ENCODE data around the gene SASH1. TPM values are rescaled to one million over a fixed set of nuclear protein-coding genes. Genes with fewer than 3 reads are reported as not detected.
A peak's percentile ranks its signal among the peaks of the same experiment; 100 is the strongest.

The SASH1 gene
- total and polyA plus RNA-seq, 11 donors: 10.7 to 47.5 (median 28.2) TPM

GRCh38 chr6:148317739-148318138, 24.9 kb upstream of the SASH1 start:
- no peak for ATAC-seq
- H3K9me3 ChIP-seq: no peaks in the 10 kb centered on the region
- 66 to 95% (median 92%) methylated on average over 2 of the region's 2 CpGs for WGBS, 4 donors
- no peaks in the 10 kb centered on the region for H3K27me3 ChIP-seq
- DNase-seq: no peak
- no peak overlapping the region for H3K4me3 ChIP-seq
- H3K27ac ChIP-seq: no peak overlapping the region
- TF ChIP-seq POLR2A (IDR thresholded peaks at IDR 0.05): no peak
- TF ChIP-seq, protein P1, sequence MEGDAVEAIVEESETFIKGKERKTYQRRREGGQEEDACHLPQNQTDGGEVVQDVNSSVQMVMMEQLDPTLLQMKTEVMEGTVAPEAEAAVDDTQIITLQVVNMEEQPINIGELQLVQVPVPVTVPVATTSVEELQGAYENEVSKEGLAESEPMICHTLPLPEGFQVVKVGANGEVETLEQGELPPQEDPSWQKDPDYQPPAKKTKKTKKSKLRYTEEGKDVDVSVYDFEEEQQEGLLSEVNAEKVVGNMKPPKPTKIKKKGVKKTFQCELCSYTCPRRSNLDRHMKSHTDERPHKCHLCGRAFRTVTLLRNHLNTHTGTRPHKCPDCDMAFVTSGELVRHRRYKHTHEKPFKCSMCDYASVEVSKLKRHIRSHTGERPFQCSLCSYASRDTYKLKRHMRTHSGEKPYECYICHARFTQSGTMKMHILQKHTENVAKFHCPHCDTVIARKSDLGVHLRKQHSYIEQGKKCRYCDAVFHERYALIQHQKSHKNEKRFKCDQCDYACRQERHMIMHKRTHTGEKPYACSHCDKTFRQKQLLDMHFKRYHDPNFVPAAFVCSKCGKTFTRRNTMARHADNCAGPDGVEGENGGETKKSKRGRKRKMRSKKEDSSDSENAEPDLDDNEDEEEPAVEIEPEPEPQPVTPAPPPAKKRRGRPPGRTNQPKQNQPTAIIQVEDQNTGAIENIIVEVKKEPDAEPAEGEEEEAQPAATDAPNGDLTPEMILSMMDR (IDR thresholded peaks at IDR 0.05): no peak
- no peaks in the 10 kb centered on the region for H3K36me3 ChIP-seq
- intact Hi-C loops (cut with DNase I): no loop called here
- peaks cover 0 to 11% (median 0%) of the 10 kb centered on the region in 12 donors for H3K4me1 ChIP-seq

GRCh38 chr6:148322704-148323103, 19.9 kb upstream of the SASH1 start:
- Histone ChIP-seq H3K27ac (no peak overlapping the region), H3K27me3 (no peaks in the 10 kb centered on the region), H3K4me1 (peaks cover 0 to 6% (median 0%) of the 10 kb centered on the region in 12 donors), H3K36me3 (no peaks in the 10 kb centered on the region), H3K4me3 (no peak overlapping the region), H3K9me3 (no peaks in the 10 kb centered on the region)
- 92 to 99% (median 97%) methylated on average over 3 of the region's 3 CpGs for WGBS, 4 donors
- ATAC-seq: no peak
- intact Hi-C loops (cut with DNase I): no loop called here
- TF ChIP-seq POLR2A (IDR thresholded peaks at IDR 0.05): no peak
- TF ChIP-seq, protein P1 (IDR thresholded peaks at IDR 0.05): no peak
- DNase-seq: no peak

DNA sequence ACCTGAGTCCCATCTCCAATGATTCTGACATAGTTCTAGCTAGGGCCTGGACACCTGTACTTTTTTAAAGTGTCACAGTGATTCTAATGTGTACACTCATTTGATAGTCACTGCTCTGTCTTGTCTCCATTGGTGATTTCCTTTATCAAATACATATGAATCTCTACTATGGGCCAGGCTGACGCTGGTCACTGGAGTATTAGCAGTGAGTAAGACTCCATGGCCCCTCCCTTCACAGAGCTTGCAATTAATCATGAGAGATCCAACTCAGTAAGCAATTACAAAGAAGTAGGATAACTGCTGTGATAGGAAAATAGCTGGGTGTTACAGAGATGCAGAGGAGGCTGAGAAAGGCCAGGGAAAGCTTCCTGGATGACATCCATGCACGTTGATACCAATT, 19.3 kb upstream of the SASH1 start:
- DNase-seq: no peak
- intact Hi-C loops (cut with DNase I): no loop called here
- no peak overlapping the region for H3K4me3 ChIP-seq
- 75 to 81% (median 77%) methylated on average over 2 of the region's 2 CpGs for WGBS, 4 donors
- TF ChIP-seq POLR2A (IDR thresholded peaks at IDR 0.05): no peak
- TF ChIP-seq, protein P1 (IDR thresholded peaks at IDR 0.05): no peak
- H3K9me3 ChIP-seq: no peaks in the 10 kb centered on the region
- no peaks in the 10 kb centered on the region for H3K27me3 ChIP-seq
- H3K27ac ChIP-seq: no peak overlapping the region
- no peak for ATAC-seq
- H3K4me1 ChIP-seq: peaks cover 0 to 6% (median 0%) of the 10 kb centered on the region in 12 donors
- H3K36me3 ChIP-seq: no peaks in the 10 kb centered on the region

DNA sequence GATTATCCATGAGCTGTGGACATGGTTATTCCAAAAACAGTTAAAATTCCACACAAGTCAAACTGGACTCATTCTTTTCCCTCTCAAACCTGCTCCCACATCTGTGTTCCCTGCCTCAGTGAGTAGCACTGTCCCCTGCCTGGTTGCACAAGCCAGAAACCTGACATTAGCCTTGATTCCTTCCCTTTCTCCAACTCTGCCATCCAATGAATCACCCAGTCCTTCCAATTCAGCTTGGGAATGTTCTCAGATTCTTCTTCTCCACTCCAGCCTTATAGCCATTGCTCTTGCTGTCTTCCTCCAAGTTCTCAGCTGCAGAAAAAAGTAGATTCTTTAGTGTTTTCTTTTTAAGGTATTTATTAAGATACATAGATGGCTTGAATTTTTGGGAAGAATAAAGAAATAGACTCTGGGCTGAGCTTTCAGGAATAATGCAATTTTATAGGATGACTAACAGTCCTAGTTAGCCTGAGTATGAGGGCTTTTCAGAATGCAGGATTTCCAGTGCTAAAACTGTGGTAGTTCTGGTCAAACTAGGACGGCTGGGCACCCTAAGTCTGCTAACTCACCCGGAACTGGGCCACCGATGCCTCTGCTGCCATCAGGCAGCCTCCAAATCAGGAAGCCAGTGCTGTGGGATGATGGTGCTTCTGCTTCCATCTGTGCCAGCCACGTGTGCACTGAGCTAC, 18.2 kb upstream of the SASH1 start:
- DNase-seq (no peak), ATAC-seq (peak in 1 of 4 donors; percentile 18)
- H3K27me3 ChIP-seq: no peaks in the 10 kb centered on the region
- H3K27ac ChIP-seq: peak overlapping the region in 1 of 12 donors; percentile 77
- TF ChIP-seq POLR2A (IDR thresholded peaks at IDR 0.05): no peak
- TF ChIP-seq, protein P1 (IDR thresholded peaks at IDR 0.05): no peak
- no peaks in the 10 kb centered on the region for H3K9me3 ChIP-seq
- intact Hi-C loops (cut with DNase I): no loop called here
- WGBS, 4 donors: 39 to 66% (median 58%) methylated on average over 4 of the region's 4 CpGs
- H3K4me3 ChIP-seq: no peak overlapping the region
- H3K4me1 ChIP-seq: peaks cover 0 to 17% (median 10%) of the 10 kb centered on the region in 12 donors
- no peaks in the 10 kb centered on the region for H3K36me3 ChIP-seq

All from heart left ventricle (tissue), 16 donors.